ENCODE results near the gene MACROD2. TPM values are rescaled to one million over a fixed set of nuclear protein-coding genes. Genes with fewer than 3 reads are reported as not detected.

MACROD2 gene
- total RNA-seq, 1 donor from 2014 or later, result 0.23 TPM

DNA sequence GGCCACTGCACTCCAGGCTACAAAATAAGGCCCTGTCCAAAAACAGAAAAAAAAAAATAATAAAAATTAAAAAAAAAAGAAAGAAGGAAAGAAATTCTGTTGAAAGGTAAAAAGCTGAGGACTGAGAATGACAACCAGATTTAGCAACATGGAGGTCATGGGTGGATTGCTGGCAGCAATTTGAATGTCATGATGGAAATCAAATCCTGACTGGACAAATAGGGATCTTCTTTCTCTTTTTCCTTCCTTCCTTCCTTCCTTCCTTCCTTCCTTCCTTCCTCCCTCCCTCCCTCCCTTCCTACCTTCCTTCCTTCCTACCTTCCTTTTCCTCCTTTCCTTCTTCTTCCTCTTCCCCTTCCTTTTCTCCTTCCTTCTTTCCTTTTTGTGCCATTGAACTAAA is 895.4 kb downstream of the MACROD2 start:
- no peak overlapping the region for H3K4me3 ChIP-seq (ENCODE audit: low read depth, low read length)
- DNase-seq (ENCODE audit: low read depth), result no peak
- TF ChIP-seq, protein P1, sequence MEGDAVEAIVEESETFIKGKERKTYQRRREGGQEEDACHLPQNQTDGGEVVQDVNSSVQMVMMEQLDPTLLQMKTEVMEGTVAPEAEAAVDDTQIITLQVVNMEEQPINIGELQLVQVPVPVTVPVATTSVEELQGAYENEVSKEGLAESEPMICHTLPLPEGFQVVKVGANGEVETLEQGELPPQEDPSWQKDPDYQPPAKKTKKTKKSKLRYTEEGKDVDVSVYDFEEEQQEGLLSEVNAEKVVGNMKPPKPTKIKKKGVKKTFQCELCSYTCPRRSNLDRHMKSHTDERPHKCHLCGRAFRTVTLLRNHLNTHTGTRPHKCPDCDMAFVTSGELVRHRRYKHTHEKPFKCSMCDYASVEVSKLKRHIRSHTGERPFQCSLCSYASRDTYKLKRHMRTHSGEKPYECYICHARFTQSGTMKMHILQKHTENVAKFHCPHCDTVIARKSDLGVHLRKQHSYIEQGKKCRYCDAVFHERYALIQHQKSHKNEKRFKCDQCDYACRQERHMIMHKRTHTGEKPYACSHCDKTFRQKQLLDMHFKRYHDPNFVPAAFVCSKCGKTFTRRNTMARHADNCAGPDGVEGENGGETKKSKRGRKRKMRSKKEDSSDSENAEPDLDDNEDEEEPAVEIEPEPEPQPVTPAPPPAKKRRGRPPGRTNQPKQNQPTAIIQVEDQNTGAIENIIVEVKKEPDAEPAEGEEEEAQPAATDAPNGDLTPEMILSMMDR (conservative IDR thresholded peaks at IDR 0.05; ENCODE audit: low read depth, low read length), result no peak

DNA sequence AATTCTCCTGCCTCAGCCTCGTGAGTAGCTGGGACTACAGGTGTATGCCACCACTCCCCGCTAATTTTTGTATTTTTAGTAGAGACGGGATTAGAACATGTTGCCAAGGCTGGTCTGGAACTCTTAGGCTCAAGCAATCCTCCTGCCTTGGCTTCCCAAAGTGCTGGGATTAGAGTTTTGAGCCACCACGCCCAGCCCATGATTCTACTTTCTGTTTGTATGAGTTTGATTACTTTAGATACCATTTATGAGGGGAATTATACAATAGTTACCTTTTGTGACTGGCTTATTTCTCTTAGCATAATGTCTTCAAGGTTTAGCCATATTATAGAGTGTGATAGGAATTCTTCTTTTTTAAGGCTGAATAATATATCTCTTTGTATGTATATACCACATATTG is 897.5 kb downstream of the MACROD2 start:
- DNase-seq (ENCODE audit: low read depth), result no peak
- TF ChIP-seq, protein P1 (conservative IDR thresholded peaks at IDR 0.05; ENCODE audit: low read depth, low read length), result no peak
- no peak overlapping the region for H3K4me3 ChIP-seq (ENCODE audit: low read depth, low read length)

DNA sequence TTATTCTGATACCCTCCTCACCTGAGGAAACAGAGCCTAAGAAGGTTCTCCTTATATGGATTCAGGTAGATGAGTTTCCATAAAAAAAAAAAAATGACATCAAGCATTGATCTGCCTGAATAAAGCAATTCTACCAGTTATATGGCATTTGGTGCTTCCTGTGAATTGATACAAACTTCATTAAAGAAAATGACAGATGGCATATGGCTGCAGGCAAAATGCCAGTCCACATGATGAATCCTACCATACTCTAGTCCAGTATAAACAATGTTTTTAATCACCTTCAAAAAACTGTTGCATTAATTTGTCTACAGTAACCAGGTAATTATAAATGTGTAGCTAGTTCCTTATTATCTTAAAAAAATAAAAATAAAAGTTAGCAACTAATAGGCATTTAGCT is 901.3 kb downstream of the MACROD2 start:
- DNase-seq (ENCODE audit: low read depth), result no peak
- TF ChIP-seq, protein P1 (conservative IDR thresholded peaks at IDR 0.05; ENCODE audit: low read depth, low read length), result no peak
- no peak overlapping the region for H3K4me3 ChIP-seq (ENCODE audit: low read depth, low read length)

DNA sequence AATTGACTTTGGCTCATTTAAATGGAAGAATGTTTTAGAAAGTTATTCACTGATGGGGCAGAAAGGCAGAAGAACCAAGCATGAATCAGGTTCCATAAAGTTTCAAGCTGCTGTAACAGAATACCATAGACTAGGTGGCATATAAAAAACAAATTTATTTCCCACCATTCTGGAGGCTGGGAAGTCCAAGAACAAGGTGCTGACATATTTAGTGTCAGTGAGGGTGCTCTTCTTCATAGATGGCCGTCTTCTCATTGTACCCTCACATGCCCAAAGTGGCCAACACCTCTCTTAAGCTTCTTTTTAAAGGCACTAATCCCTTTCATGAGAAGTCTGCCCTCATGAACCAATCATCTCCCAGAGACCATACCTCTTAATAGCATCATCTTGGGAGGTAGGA is 902.3 kb downstream of the MACROD2 start:
- H3K4me3 ChIP-seq (ENCODE audit: low read depth, low read length), result no peak overlapping the region
- no peak for DNase-seq (ENCODE audit: low read depth)
- TF ChIP-seq, protein P1 (conservative IDR thresholded peaks at IDR 0.05; ENCODE audit: low read depth, low read length), result no peak

DNA sequence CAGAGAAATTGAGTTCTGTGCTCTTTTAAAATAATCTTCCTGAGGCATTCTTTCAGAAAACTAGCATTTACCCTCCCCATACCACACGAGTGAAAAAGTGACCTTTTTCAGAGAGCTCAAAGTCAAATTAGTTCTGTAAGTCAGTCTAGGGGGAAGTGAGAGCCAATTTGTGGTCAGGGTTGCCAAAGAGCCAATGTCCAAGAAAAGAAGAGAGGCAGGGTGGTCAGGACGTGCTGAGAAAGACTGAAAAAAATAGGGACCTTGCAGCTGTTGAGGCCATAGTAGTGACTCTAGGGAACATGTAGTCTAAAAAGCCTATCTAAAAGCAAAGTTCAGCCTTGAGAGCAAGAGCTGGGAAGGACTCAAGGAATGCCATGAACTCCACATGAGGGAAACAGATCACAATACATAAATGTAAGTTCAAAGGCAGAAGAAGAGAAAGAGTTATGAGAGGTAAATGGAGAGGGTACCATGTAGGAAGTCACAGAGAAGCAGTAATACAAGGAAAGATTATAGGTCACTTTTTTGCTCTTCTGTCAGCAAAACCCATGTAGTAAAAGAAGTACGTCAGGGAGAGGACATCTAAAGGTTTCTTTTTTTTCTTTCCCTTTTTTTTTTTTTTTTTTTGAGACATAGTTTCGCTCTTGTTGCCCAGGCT is 907.2 kb downstream of the MACROD2 start:
- TF ChIP-seq, protein P1 (conservative IDR thresholded peaks at IDR 0.05; ENCODE audit: low read depth, low read length), result no peak

DNA sequence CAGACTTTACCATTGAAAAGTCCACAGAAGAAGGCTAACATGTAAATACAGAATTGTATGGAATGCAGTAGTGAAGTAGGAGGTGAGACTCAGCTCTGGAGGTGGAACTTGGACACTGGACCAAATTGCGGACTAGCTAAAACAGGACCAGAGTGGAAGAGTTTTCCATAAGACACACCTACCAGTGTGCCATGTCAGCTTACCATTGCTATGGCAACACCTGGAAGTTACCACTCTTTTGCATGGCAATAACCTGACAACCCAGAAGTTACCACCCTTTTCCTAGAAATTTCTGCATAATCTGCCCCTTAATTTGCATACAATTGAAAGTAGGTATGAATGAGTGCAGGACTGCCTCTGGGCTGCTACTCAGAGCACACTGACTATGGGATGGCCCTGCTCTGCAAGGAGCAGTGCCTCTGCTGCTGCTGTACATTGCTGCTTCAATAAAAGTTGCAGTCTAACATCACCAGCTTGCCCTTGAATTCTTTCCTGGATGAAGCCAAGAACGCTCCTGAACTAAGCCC is 911.7 kb downstream of the MACROD2 start:
- no peak for DNase-seq (ENCODE audit: low read depth)
- TF ChIP-seq, protein P1 (conservative IDR thresholded peaks at IDR 0.05; ENCODE audit: low read depth, low read length), result no peak
- H3K4me3 ChIP-seq (ENCODE audit: low read depth, low read length), result no peak overlapping the region

More for the DNA sequence above, 907.2 kb downstream of the MACROD2 start:
- DNase-seq (ENCODE audit: low read depth), result no peak
- H3K4me3 ChIP-seq (ENCODE audit: low read depth, low read length), result no peak overlapping the region

DNA sequence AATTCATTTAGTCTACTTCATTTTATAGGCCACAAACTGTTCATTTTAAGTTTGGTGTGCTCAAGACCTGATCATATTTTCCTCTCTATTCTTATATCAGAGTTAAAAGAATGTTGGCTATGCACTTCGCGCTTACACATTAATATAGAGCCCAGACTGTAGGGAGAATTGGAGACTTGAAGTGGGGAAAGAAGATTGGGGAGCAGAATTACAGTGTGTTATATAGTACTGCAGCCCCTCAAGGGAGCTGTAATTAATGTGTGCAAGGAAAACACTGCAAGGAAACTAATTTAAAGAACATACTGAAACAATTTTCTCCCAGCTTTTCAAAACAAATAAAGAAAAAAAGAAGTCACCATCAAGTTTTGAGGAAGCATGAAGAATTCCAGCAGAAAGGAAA is 914.8 kb downstream of the MACROD2 start:
- DNase-seq (ENCODE audit: low read depth), result no peak
- TF ChIP-seq, protein P1 (conservative IDR thresholded peaks at IDR 0.05; ENCODE audit: low read depth, low read length), result no peak
- H3K4me3 ChIP-seq (ENCODE audit: low read depth, low read length), result no peak overlapping the region

All from epithelial cell of proximal tubule (primary cell).